ENCODE results near the gene CAP2. TPM values are rescaled to one million over a fixed set of nuclear protein-coding genes. Genes with fewer than 3 reads are reported as not detected.
A peak's percentile ranks its signal among the peaks of the same experiment; 100 is the strongest.

CAP2 gene
- total and polyA plus RNA-seq, 12 donors, result 42.0 to 211 (median 156) TPM

DNA sequence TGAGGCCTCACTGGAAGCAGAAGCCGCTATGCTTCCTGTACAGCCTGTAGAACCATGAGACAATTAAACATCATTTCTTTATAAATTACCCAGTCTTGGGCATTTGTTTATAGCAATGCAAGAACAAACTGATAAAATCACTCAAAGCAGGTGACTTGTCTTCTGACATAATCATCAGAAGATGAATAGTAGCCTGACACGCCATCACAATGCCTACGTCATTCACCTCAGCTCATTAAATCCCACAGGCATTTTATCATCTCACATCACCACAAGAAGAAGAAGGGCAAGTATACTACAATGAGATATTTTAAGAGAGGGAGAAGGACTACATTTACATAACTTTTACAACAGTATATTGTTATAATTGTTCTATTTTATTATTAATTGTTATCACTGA lies 3.1 kb upstream of the CAP2 start:
- WGBS, 2 donors, result 95 to 97% methylated on average over 3 of the region's 3 CpGs

DNA sequence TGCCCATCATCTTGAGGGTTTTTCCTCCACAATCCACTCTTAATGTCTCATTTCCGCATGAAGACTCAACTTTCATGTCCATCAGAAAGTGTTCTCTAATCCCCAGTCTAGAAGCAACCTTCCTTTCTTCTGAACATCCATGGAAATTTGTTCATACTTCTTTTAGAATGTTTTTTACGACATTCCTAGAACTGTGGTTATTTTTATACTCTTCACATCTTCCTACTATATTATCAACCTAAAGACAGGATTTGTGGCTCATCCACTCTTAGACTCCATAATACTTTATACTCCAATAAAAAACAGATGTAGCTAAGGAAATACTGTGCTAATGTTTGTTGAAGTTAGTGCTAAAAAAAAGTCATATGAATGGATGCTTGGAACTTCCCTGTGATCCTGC lies 1.4 kb upstream of the CAP2 start:
- intact Hi-C loops (cut with DNase I), result loop anchor here in 6 of 10 donors (5.0 to 10.0 kb wide), 4 partner anchors 87 to 107 kb away; partner anchors contain the start of gene RBM24 (in 2 of the 6)
- WGBS, 2 donors, result 93 to 94% methylated on average over 2 of the region's 2 CpGs
- no peak for ATAC-seq

More for the DNA sequence above, 3.1 kb upstream of the CAP2 start:
- TF ChIP-seq, protein P1, sequence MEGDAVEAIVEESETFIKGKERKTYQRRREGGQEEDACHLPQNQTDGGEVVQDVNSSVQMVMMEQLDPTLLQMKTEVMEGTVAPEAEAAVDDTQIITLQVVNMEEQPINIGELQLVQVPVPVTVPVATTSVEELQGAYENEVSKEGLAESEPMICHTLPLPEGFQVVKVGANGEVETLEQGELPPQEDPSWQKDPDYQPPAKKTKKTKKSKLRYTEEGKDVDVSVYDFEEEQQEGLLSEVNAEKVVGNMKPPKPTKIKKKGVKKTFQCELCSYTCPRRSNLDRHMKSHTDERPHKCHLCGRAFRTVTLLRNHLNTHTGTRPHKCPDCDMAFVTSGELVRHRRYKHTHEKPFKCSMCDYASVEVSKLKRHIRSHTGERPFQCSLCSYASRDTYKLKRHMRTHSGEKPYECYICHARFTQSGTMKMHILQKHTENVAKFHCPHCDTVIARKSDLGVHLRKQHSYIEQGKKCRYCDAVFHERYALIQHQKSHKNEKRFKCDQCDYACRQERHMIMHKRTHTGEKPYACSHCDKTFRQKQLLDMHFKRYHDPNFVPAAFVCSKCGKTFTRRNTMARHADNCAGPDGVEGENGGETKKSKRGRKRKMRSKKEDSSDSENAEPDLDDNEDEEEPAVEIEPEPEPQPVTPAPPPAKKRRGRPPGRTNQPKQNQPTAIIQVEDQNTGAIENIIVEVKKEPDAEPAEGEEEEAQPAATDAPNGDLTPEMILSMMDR (IDR thresholded peaks at IDR 0.05), result no peak
- DNase-seq (no peak), ATAC-seq (no peak)
- peaks cover 0 to 20% (median 7%) of the 10 kb centered on the region in 9 donors for H3K4me1 ChIP-seq
- no peak overlapping the region for H3K27ac ChIP-seq
- H3K36me3 ChIP-seq, result no peaks in the 10 kb centered on the region
- intact Hi-C loops (cut with DNase I), result loop anchor here in 6 of 10 donors (5.0 to 10.0 kb wide), 4 partner anchors 85 to 105 kb away; partner anchors contain the start of gene RBM24 (in 2 of the 6)
- no peak overlapping the region for H3K4me3 ChIP-seq
- peaks cover 0 to 33% (median 0%) of the 10 kb centered on the region in 7 donors for H3K27me3 ChIP-seq
- no peaks in the 10 kb centered on the region for H3K9me3 ChIP-seq

DNA sequence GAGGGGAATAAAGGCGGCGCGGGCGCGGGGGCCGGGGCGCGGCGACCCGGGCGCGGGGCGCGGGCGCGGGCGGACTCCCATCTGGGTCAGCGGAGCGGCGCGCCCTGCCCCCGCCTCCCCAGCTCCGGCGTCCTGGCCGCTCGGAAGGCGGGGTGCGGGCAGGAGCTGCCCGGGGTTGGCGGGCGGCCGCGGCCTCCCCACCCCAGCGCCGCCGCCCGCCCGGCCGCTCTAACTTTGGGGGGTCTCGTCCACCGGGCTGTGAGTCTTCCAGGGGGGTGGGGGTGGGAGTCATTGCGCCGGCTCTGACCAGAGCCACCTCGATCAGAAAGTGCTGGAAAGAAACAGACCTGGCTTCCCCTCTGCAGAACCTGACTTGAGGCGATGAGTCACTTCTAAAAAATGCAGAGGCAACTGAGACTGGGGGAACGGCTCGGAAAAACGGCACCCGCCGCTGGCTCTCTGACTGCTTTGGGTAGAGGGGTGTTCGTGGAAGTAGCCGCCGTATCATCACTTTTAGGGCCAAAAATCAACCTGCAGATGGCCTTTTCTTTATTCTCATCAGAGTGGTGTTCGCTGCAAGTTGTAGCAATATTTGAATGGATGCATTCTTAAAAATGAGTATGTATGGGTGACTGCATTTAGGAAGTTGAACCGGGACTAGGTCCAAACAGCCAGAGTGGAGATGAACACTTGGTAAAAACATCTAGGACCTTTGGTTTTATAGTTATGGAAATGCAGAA lies 667 bp downstream of the CAP2 start:
- intact Hi-C loops (cut with DNase I), result loop anchor here in 6 of 10 donors (5.0 to 10.0 kb wide), 4 partner anchors 89 to 109 kb away; partner anchors contain the start of gene RBM24 (in 2 of the 6)
- WGBS, 2 donors, result 1 to 2% methylated on average over 32 to 55 of the region's 55 CpGs
- Histone ChIP-seq H3K36me3 (no peaks in the 10 kb centered on the region), H3K9me3 (peaks cover 0 to 8% (median 0%) of the 10 kb centered on the region in 11 donors), H3K27me3 (peaks cover 0 to 37% (median 0%) of the 10 kb centered on the region in 7 donors), H3K27ac (peak overlapping the region; percentile 59 to 93 (median 76)), H3K4me3 (peak overlapping the region; percentile 21 to 66 (median 58)), H3K4me1 (peaks cover 0 to 15% (median 8%) of the 10 kb centered on the region in 9 donors)
- TF ChIP-seq, protein P1 (IDR thresholded peaks at IDR 0.05), result no peak
- DNase-seq (peak; percentile 22 to 23), ATAC-seq (peak; percentile 46 to 77 (median 60))

More for the DNA sequence above, 1.4 kb upstream of the CAP2 start:
- no peak overlapping the region for H3K4me3 ChIP-seq
- peaks cover 0 to 15% (median 7%) of the 10 kb centered on the region in 9 donors for H3K4me1 ChIP-seq
- peaks cover 0 to 37% (median 0%) of the 10 kb centered on the region in 7 donors for H3K27me3 ChIP-seq
- TF ChIP-seq, protein P1 (IDR thresholded peaks at IDR 0.05), result no peak
- no peak for DNase-seq
- H3K36me3 ChIP-seq, result no peaks in the 10 kb centered on the region
- peaks cover 0 to 8% (median 0%) of the 10 kb centered on the region in 11 donors for H3K9me3 ChIP-seq
- H3K27ac ChIP-seq, result no peak overlapping the region

DNA sequence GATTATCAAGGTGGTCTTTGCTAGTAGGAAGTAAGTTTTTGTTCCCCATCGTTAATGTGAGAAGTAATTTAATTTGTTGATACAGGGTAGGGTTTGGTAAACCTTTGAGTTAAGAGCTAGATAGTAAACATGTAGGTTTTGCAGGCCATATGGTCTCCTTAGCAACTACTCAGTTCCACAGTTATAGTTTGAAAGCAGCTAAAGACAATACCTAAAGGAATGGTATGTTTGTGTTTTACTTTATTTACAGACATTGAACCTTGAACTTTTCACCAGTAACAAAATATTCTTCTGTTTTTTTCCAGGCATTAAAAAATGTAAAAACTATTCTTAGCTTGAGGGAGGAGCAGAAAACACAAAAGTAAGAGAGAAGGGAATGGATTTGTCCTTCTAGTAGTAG lies 1.7 kb downstream of the CAP2 start:
- WGBS, 2 donors, result 47 to 57% methylated on average over 1 of the region's 1 CpG
- intact Hi-C loops (cut with DNase I), result loop anchor here in 5 of 10 donors (10.0 kb wide), 3 partner anchors 90 to 110 kb away; partner anchors contain the start of gene RBM24 (in 2 of the 5)
- ATAC-seq, result no peak

More for the DNA sequence above, 1.7 kb downstream of the CAP2 start:
- H3K27me3 ChIP-seq, result peaks cover 0 to 37% (median 0%) of the 10 kb centered on the region in 7 donors
- peak overlapping the region in 5 of 10 donors; percentile 67 to 93 (median 80) for H3K27ac ChIP-seq
- TF ChIP-seq, protein P1 (IDR thresholded peaks at IDR 0.05), result no peak
- DNase-seq, result no peak
- H3K4me3 ChIP-seq, result peak overlapping the region in 5 of 10 donors; percentile 55 to 66 (median 61)
- peaks cover 0 to 8% (median 0%) of the 10 kb centered on the region in 11 donors for H3K9me3 ChIP-seq
- H3K4me1 ChIP-seq, result peaks cover 0 to 15% (median 8%) of the 10 kb centered on the region in 9 donors
- H3K36me3 ChIP-seq, result no peaks in the 10 kb centered on the region
